ENCODE measurements around the gene PPP1R13B. TPM values are rescaled to one million over a fixed set of nuclear protein-coding genes. Genes with fewer than 3 reads are reported as not detected.
A peak's percentile ranks its signal among the peaks of the same experiment; 100 is the strongest.

The PPP1R13B gene
- total RNA-seq, 2 donors from 2014 or later: 10.0 to 10.4 TPM

GRCh38 chr14:103703433-103704385 lies 143.7 kb downstream of the PPP1R13B start:
- Mint-ChIP-seq H3K9me3 (no peaks in the 10 kb centered on the region), H3K4me1 (peaks cover 6% of the 10 kb centered on the region), H3K27ac (peak overlapping the region; percentile 74), H3K4me3 (no peak overlapping the region), H3K27me3 (no peaks in the 10 kb centered on the region), H3K36me3 (ENCODE audit: low read depth) (peaks cover 50% of the 10 kb centered on the region)
- no peak for ATAC-seq (replicated peaks)

GRCh38 chr14:103702497-103703432 lies 144.6 kb downstream of the PPP1R13B start:
- peaks cover 46% of the 10 kb centered on the region for H3K36me3 Mint-ChIP-seq (ENCODE audit: low read depth)
- H3K27ac Mint-ChIP-seq: no peak overlapping the region
- H3K27me3 Mint-ChIP-seq: no peaks in the 10 kb centered on the region
- no peak overlapping the region for H3K4me3 Mint-ChIP-seq
- H3K4me1 Mint-ChIP-seq: peaks cover 6% of the 10 kb centered on the region
- H3K9me3 Mint-ChIP-seq: no peaks in the 10 kb centered on the region
- ATAC-seq (replicated peaks): no peak

DNA sequence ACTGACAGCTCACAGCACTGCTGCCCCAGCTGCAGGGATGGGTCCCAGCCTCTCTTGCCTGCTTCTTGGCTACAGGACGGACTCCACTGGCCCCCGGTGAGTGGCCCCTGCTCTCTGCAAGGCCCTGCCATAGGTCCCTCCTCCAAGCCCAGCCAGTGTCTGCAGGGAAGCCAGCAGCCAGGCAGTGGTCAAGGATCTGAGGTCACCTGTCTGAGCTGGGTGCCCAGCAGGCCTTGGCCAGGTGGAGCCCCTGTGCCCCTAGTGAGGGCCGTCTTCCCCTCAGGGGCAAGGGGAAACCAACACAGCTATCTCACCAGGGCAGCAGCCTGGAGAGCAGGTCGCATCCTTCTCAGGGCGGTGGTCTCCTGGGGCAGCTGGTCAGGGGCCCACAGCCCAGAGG lies 145.3 kb downstream of the PPP1R13B start:
- H3K36me3 Mint-ChIP-seq (ENCODE audit: low read depth): peaks cover 53% of the 10 kb centered on the region
- no peak overlapping the region for H3K4me3 Mint-ChIP-seq
- no peak for ATAC-seq (replicated peaks)
- H3K9me3 Mint-ChIP-seq: no peaks in the 10 kb centered on the region
- H3K27ac Mint-ChIP-seq: no peak overlapping the region
- H3K4me1 Mint-ChIP-seq: peaks cover 6% of the 10 kb centered on the region
- H3K27me3 Mint-ChIP-seq: no peaks in the 10 kb centered on the region

- H3K36me3 Mint-ChIP-seq (ENCODE audit: low read depth): peaks cover 62% of the 10 kb centered on the region
- no peaks in the 10 kb centered on the region for H3K27me3 Mint-ChIP-seq
- no peak overlapping the region for H3K4me3 Mint-ChIP-seq
- peaks cover 6% of the 10 kb centered on the region for H3K4me1 Mint-ChIP-seq
- ATAC-seq (replicated peaks): no peak
- H3K27ac Mint-ChIP-seq: no peak overlapping the region
- H3K9me3 Mint-ChIP-seq: no peaks in the 10 kb centered on the region
Observed at GRCh38 chr14:103700753-103701490, 146.5 kb downstream of the PPP1R13B start.

DNA sequence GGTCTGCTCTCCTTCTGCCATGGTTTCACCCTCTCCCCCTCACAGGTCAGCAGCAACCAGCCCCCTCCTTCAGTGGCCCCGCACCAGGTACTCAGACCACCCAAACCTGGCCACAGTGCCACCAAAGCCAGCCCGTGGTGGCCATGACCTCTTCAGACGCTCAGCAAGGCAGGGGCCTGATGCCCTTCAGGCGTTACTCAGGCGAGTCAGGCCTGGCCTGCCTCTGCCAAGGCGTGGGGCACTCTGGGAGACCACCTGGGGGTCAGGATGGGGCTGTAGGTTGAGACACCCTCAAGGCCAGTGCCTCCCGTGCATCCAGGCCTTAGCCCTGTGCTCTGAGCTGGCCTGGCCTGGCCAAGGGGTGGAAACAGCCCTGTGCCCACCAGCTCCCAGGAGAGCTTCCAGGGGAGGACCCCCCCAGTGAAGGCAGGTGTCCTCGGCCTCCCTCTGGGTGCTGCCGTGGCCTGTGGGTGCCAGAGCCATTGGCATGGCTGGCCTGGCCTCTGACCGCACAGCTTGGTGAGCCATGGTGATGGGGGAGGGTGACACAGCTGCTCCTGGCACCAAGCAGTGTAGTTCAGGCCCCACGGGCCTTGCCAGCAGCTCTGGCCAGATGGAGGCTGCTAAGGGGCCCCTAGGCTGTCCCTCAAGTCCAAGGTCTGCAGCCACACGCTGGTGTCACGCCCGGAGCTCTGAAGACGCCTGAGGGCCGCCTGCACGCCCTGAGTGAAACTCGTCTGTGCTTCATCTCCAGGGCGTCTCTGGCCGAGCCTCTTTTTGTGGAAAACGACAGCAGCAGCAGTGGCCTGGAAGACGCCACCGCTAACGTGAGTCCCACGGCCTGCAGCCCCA lies 147.2 kb downstream of the PPP1R13B start:
- Mint-ChIP-seq H3K4me1 (peaks cover 6% of the 10 kb centered on the region), H3K36me3 (ENCODE audit: low read depth) (peaks cover 58% of the 10 kb centered on the region), H3K4me3 (no peak overlapping the region), H3K27me3 (no peaks in the 10 kb centered on the region), H3K9me3 (no peaks in the 10 kb centered on the region), H3K27ac (no peak overlapping the region)
- no peak for ATAC-seq (replicated peaks)

DNA sequence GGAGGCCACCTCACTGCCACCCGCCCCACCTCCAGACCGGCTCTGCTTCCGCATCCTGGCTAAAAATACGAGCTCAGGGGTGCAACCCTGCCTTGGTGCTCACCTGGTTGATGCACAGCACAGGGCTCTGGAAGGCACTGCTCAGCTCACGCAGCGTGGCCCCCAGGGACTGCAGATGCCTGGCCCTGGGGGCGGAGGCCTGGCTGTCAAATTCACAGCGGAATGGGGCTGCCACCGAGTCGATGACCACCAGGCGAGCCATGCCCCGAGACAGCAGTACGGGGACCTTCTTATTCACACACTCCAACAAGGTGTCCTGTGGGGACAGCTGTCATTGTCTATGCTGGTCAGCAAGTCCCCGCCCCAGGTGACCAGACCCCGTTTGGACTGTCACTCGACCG lies 148.1 kb downstream of the PPP1R13B start:
- Mint-ChIP-seq H3K9me3 (no peaks in the 10 kb centered on the region), H3K4me1 (peaks cover 6% of the 10 kb centered on the region), H3K27ac (no peak overlapping the region), H3K4me3 (no peak overlapping the region), H3K36me3 (ENCODE audit: low read depth) (peaks cover 56% of the 10 kb centered on the region), H3K27me3 (no peaks in the 10 kb centered on the region)
- no peak for ATAC-seq (replicated peaks)

GRCh38 chr14:103698380-103699260 lies 148.8 kb downstream of the PPP1R13B start:
- Mint-ChIP-seq H3K4me3 (no peak overlapping the region), H3K27me3 (no peaks in the 10 kb centered on the region), H3K36me3 (ENCODE audit: low read depth) (peaks cover 57% of the 10 kb centered on the region), H3K9me3 (no peaks in the 10 kb centered on the region), H3K27ac (no peak overlapping the region), H3K4me1 (peaks cover 2% of the 10 kb centered on the region)
- no peak for ATAC-seq (replicated peaks)

- no peak for ATAC-seq (replicated peaks)
- H3K27me3 Mint-ChIP-seq: no peaks in the 10 kb centered on the region
- no peaks in the 10 kb centered on the region for H3K9me3 Mint-ChIP-seq
- no peak overlapping the region for H3K4me3 Mint-ChIP-seq
- H3K27ac Mint-ChIP-seq: no peak overlapping the region
- no peaks in the 10 kb centered on the region for H3K4me1 Mint-ChIP-seq
- peaks cover 58% of the 10 kb centered on the region for H3K36me3 Mint-ChIP-seq (ENCODE audit: low read depth)
Observed at GRCh38 chr14:103697603-103698379, 149.6 kb downstream of the PPP1R13B start.

DNA sequence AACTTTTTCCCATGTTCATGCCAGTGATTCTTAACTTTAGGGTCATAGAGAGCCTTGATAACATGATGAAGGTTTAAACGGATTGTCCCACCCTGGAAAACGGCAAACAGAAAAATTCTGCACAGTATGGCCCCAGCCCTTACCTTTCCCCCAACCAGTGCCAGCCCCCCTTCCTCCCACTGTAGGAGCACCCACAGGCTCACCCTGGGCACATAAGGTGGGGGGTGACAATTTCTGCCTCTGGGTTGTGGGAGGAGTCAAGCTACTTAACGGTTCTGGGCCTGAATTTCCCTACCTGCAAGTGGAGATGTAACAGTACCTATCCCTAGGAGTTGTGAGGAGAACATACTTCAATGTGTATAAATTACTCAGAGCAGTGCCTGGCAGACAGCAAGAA lies 150.2 kb downstream of the PPP1R13B start:
- Mint-ChIP-seq H3K4me3 (no peak overlapping the region), H3K4me1 (no peaks in the 10 kb centered on the region), H3K36me3 (ENCODE audit: low read depth) (peaks cover 57% of the 10 kb centered on the region), H3K27ac (no peak overlapping the region), H3K27me3 (no peaks in the 10 kb centered on the region), H3K9me3 (no peaks in the 10 kb centered on the region)
- ATAC-seq (replicated peaks): no peak

- Mint-ChIP-seq H3K36me3 (ENCODE audit: low read depth) (peaks cover 60% of the 10 kb centered on the region), H3K4me3 (no peak overlapping the region), H3K9me3 (no peaks in the 10 kb centered on the region), H3K4me1 (no peaks in the 10 kb centered on the region), H3K27me3 (no peaks in the 10 kb centered on the region), H3K27ac (peak overlapping the region; percentile 25)
- no peak for ATAC-seq (replicated peaks)
Observed at GRCh38 chr14:103696466-103697071, 150.8 kb downstream of the PPP1R13B start.

DNA sequence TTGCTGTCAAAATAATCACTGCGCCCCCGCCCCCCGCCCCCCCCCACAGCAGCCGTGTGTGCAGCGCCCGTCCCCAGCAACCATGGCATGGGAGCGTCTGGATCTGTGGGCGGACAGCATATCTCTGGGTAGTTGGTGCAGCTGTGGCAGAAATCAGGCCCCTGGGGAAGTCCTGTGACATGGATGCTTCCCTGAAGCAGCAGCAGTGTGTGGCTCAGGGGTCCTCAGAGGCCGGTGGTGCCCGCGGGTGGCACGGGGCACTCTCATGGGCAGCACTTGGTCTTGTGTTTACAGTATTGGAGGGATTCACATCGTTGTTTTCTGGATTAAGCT lies 151.3 kb downstream of the PPP1R13B start:
- Mint-ChIP-seq H3K9me3 (no peaks in the 10 kb centered on the region), H3K4me1 (no peaks in the 10 kb centered on the region), H3K27me3 (no peaks in the 10 kb centered on the region), H3K36me3 (ENCODE audit: low read depth) (peaks cover 62% of the 10 kb centered on the region), H3K4me3 (no peak overlapping the region), H3K27ac (peak overlapping the region; percentile 25)
- no peak for ATAC-seq (replicated peaks)

Measured in activated T-helper 17 cell treated with anti-CD3 and anti-CD28 coated beads, Interleukin-2, amount 50 U/mL, for 72 hours (primary cell).